Gastroesophageal sphincter (tissue), 3 donors: ENCODE measurements around the gene C3orf62.

Experiments used
- CTCF ChIP-seq, 4 experiments: fragments of 200-600 bp in 2 of 4; fragments of 450-650 bp in 2 of 4; sonication (generic) in 1 of 4; IDR thresholded peaks; one replicate each; pipeline ENCODE4 v1.5.1; 2017 to 2019; ENCODE audit warnings: antibody characterized with exemption in 4 of 4, mild to moderate bottlenecking in 2 of 4, moderate library complexity in 2 of 4
- EP300 ChIP-seq: sonication (generic); formaldehyde crosslinking; IDR thresholded peaks from one replicate; pipeline ENCODE4 v1.6.1; 2017; ENCODE audit warnings: antibody characterized with exemption, mild to moderate bottlenecking
- POLR2A ChIP-seq, 2 donors: fragments of 450-650 bp; IDR thresholded peaks; one replicate each; pipeline ENCODE4 v1.6.1; 2017; ENCODE audit warnings: antibody characterized with exemption in 2 of 2, mild to moderate bottlenecking in 2 of 2, moderate library complexity in 1 of 2
- POLR2AphosphoS5 ChIP-seq: sonication (generic); formaldehyde crosslinking; IDR thresholded peaks from one replicate; pipeline ENCODE4 v1.6.1; 2017; ENCODE audit warnings: antibody characterized with exemption

- TF ChIP-seq EP300 (no peak), CTCF (IDR thresholded peaks at IDR 0.05) (no peak), POLR2A (IDR thresholded peaks at IDR 0.05) (no peak), POLR2AphosphoS5 (no peak)
Observed at GRCh38 chr3:49257187-49257586, 19.8 kb downstream of the C3orf62 start.
